Thyroid gland (tissue), 4 donors: ENCODE data around the gene TNFAIP1. TPM values are rescaled to one million over a fixed set of nuclear protein-coding genes. Genes with fewer than 3 reads are reported as not detected.
A peak's percentile ranks its signal among the peaks of the same experiment; 100 is the strongest.

Experiments used
- DNase-seq, 2 donors: peaks; one replicate each; pipeline ENCODE4 v3.0.0-alpha.2; 2019
- H3K27ac ChIP-seq, 3 donors: fragments of 200-600 bp; sonication (generic); 1 replicate in 2 of 3; 2 replicates in 1 of 3; pipeline ENCODE4 v1.5.1; 2016 to 2019; ENCODE audit warnings: mild to moderate bottlenecking in 1 of 3, moderate library complexity in 1 of 3
- H3K27me3 ChIP-seq: fragments of 200-600 bp; sonication (generic); one replicate; pipeline ENCODE4 v1.5.1; 2019
- H3K36me3 ChIP-seq, 2 donors: fragments of 200-600 bp; sonication (generic); one replicate each; pipeline ENCODE4 v1.5.1; 2016 to 2019
- H3K4me1 ChIP-seq, 2 donors: fragments of 200-600 bp; sonication (generic); one replicate each; pipeline ENCODE4 v1.5.1; 2017 to 2019
- H3K4me3 ChIP-seq, 3 donors: fragments of 200-600 bp; sonication (generic); replicated peaks in 1 of 3; 1 replicate in 2 of 3; 2 replicates in 1 of 3; pipeline ENCODE4 v1.5.1; 2016; ENCODE audit warnings: mild to moderate bottlenecking in 1 of 3
- H3K9me3 ChIP-seq: fragments of 200-600 bp; sonication (generic); one replicate; pipeline ENCODE4 v1.5.1; 2017
- CTCF ChIP-seq, 6 experiments: fragments of 200-600 bp in 3 of 6; fragments of 450-650 bp in 3 of 6; sonication (generic) in 3 of 6; IDR thresholded peaks; one replicate each; pipeline ENCODE4 v1.5.1; 2016 to 2019; ENCODE audit warnings: antibody characterized with exemption in 6 of 6, mild to moderate bottlenecking in 2 of 6, inconsistent platforms in 1 of 6, moderate library complexity in 1 of 6
- POLR2A ChIP-seq, 2 donors: fragments of 450-650 bp; IDR thresholded peaks; one replicate each; pipeline ENCODE4 v1.6.1; 2017; ENCODE audit warnings: antibody characterized with exemption in 2 of 2, mild to moderate bottlenecking in 2 of 2, moderate library complexity in 1 of 2
- WGBS, 2 donors: methylation state at CpG; one replicate each; pipeline ENCODE4 v1.1.5; 2017; 5-methylcytosine and 5-hydroxymethylcytosine counted together
- intact Hi-C: fragments of 100-400 bp; cut with DNase I; formaldehyde crosslinking; loops from one replicate; pipeline ENCODE4 v1.15.1; 2023
- total RNA-seq, 4 donors: library from RNA; depleted of rRNA; stranded (reverse); fragments of >200 nt; gene quantifications; one replicate each; pipeline ENCODE4 v1.2.3, GENCODE V29; 2016

Gene TNFAIP1
- total RNA-seq, 4 donors from 2014 or later, result 28.4 to 36.9 (median 35.8) TPM

GRCh38 chr17:28350271-28350670 is 14.7 kb downstream of the TNFAIP1 start:
- Histone ChIP-seq H3K27ac (no peak overlapping the region), H3K4me3 (no peak overlapping the region), H3K4me1 (peaks cover 0 to 14% of the 10 kb centered on the region in 2 donors), H3K27me3 (no peaks in the 10 kb centered on the region), H3K36me3 (peaks cover 73 to 77% of the 10 kb centered on the region in 2 donors), H3K9me3 (no peaks in the 10 kb centered on the region)
- intact Hi-C loops, result no loop called here
- TF ChIP-seq POLR2A (IDR thresholded peaks at IDR 0.05) (no peak), CTCF (IDR thresholded peaks at IDR 0.05) (no peak)
- 94 to 97% methylated on average over 7 of the region's 7 CpGs for WGBS, 2 donors
- DNase-seq, result no peak

- Histone ChIP-seq H3K27ac (peak within 1 kb of the TSS; percentile 63 to 83 (median 71)), H3K27me3 (no peaks in the 10 kb centered on the region), H3K9me3 (no peaks in the 10 kb centered on the region), H3K36me3 (peaks cover 46 to 60% of the 10 kb centered on the region in 2 donors), H3K4me3 (peak within 1 kb of the TSS; percentile 88 to 94 (median 92)), H3K4me1 (peaks cover 15 to 21% of the 10 kb centered on the region in 2 donors)
- TF ChIP-seq POLR2A (IDR thresholded peaks at IDR 0.05) (peak; percentile 40 to 86), CTCF (IDR thresholded peaks at IDR 0.05) (peak in 1 of 6 experiments; percentile 4)
- peak; percentile 94 to 95 for DNase-seq
- 0% methylated on average over 5 to 7 of the region's 80 CpGs for WGBS, 2 donors
- intact Hi-C loops, result no loop called here
These were observed 21.7 kb downstream of the TNFAIP1 start, which contains the start of gene POLDIP2 for GRCh38 chr17:28357061-28357900. POLDIP2 (minus strand) TSS chr17:28357527; CDS start chr17:28357448, 79 bp downstream.

GRCh38 chr17:28357901-28358197 is 22.3 kb downstream of the TNFAIP1 start:
- no peak for DNase-seq
- Histone ChIP-seq H3K4me3 (peak overlapping the region; percentile 88 to 94 (median 92)), H3K4me1 (peaks cover 15 to 21% of the 10 kb centered on the region in 2 donors), H3K27ac (peak overlapping the region in 1 of 3 donors; percentile 83), H3K9me3 (no peaks in the 10 kb centered on the region), H3K27me3 (no peaks in the 10 kb centered on the region), H3K36me3 (peaks cover 43 to 59% of the 10 kb centered on the region in 2 donors)
- intact Hi-C loops, result no loop called here
- TF ChIP-seq POLR2A (IDR thresholded peaks at IDR 0.05) (no peak), CTCF (IDR thresholded peaks at IDR 0.05) (no peak)
- 3 to 4% methylated on average over 4 of the region's 4 CpGs for WGBS, 2 donors

- Histone ChIP-seq H3K36me3 (peaks cover 35 to 40% of the 10 kb centered on the region in 2 donors), H3K4me1 (peaks cover 3 to 4% of the 10 kb centered on the region in 2 donors), H3K27ac (no peak overlapping the region), H3K27me3 (no peaks in the 10 kb centered on the region), H3K9me3 (no peaks in the 10 kb centered on the region), H3K4me3 (no peak overlapping the region)
- intact Hi-C loops, result no loop called here
- DNase-seq, result no peak
- WGBS, 2 donors, result 83 to 90% methylated on average over 5 of the region's 5 CpGs
- TF ChIP-seq CTCF (IDR thresholded peaks at IDR 0.05) (no peak), POLR2A (IDR thresholded peaks at IDR 0.05) (no peak)
These were observed 27.6 kb downstream of the TNFAIP1 start for GRCh38 chr17:28363186-28363585.
